ENCODE data around the gene SERP2. TPM values are rescaled to one million over a fixed set of nuclear protein-coding genes. Genes with fewer than 3 reads are reported as not detected.

The SERP2 gene
- total and polyA plus RNA-seq, 2 of the 13 experiments (the other 11 are each of a cell fraction or from before 2014, with no cell fraction given) = not detected

GRCh38 chr13:44364345-44365000 is 9.2 kb upstream of the SERP2 start (continued):
- TF ChIP-seq ZNF609 (CRISPR knock-in tag; IDR thresholded peaks at IDR 0.05; ENCODE audit: borderline replicate concordance) (peak; percentile 68; the same call in 1 of the 2 replicates), ARID3A (IDR thresholded peaks at IDR 0.05; ENCODE audit: low read depth, low read length) (peak; percentile 44; the same call in 1 of the 2 replicates), FOXP1 (IDR thresholded peaks at IDR 0.05) (no peak), FOXP1 (CRISPR knock-in tag; IDR thresholded peaks at IDR 0.05) (peak; percentile 77), ZNF552 (CRISPR knock-in tag; IDR thresholded peaks at IDR 0.05; ENCODE audit: borderline replicate concordance) (no peak), JUN (CRISPR knock-in tag; IDR thresholded peaks at IDR 0.05) (peak; percentile 32; the same call in 1 of the 2 replicates), NR2F1 (CRISPR knock-in tag; IDR thresholded peaks at IDR 0.05) (peak; percentile 71 to 90), HNF4A (CRISPR knock-in tag; IDR thresholded peaks at IDR 0.05) (peak; percentile 55), ZNF614 (CRISPR knock-in tag; IDR thresholded peaks at IDR 0.05; ENCODE audit: borderline replicate concordance) (0 out of 2 replicates have a peak, but pooled peaks have one; percentile 57), RNF219 (CRISPR knock-in tag; IDR thresholded peaks at IDR 0.05) (no peak), SUZ12 (IDR thresholded peaks at IDR 0.05; ENCODE audit: low read depth, low read length) (no peak), ZSCAN29 (CRISPR knock-in tag; conservative IDR thresholded peaks at IDR 0.05) (peak; percentile 75; the same call in 1 of the 2 replicates), ATF4 (CRISPR knock-in tag; IDR thresholded peaks at IDR 0.05) (peak in 1 of 2 experiments; percentile 37; a peak in 1 of 4 replicates), SMYD3 (CRISPR knock-in tag; IDR thresholded peaks at IDR 0.05) (no peak), HMG20A (CRISPR knock-in tag; IDR thresholded peaks at IDR 0.05; ENCODE audit: borderline replicate concordance) (peak; percentile 64; the same call in 1 of the 2 replicates), RCOR2 (CRISPR knock-in tag; IDR thresholded peaks at IDR 0.05) (peak; percentile 27; the same call in 1 of the 2 replicates), ZNF24 (IDR thresholded peaks at IDR 0.05) (0 out of 2 replicates have a peak, but pooled peaks have one; percentile 24), CBX5 (CRISPR knock-in tag; IDR thresholded peaks at IDR 0.05; ENCODE audit: borderline replicate concordance) (no peak), JUND (CRISPR knock-in tag; IDR thresholded peaks at IDR 0.05) (0 out of 2 replicates have a peak, but pooled peaks have one; percentile 33), ERF (CRISPR knock-in tag; IDR thresholded peaks at IDR 0.05) (no peak), ZSCAN25 (CRISPR knock-in tag; IDR thresholded peaks at IDR 0.05) (peak; percentile 45; the same call in 1 of the 2 replicates)

All from HepG2 (cell line).